SHP77 treated with DMSO at 0.1 percent for 48 hours (cell line): ENCODE results near the gene CACNA1B.
"Not testable (repeated sequence)": the region's sequence is repeated elsewhere in the genome, so short reads cannot be mapped to it uniquely, and the experiment has no call there.

Experiments
- DNase-seq: peaks from one replicate; lab custom pipeline; 2025; lab: John Stamatoyannopoulos, UW

CACNA1B gene

GRCh38 chr9:138143491-138143890, 265.9 kb downstream of the CACNA1B start:
- not testable (repeated sequence) for DNase-seq

DNA sequence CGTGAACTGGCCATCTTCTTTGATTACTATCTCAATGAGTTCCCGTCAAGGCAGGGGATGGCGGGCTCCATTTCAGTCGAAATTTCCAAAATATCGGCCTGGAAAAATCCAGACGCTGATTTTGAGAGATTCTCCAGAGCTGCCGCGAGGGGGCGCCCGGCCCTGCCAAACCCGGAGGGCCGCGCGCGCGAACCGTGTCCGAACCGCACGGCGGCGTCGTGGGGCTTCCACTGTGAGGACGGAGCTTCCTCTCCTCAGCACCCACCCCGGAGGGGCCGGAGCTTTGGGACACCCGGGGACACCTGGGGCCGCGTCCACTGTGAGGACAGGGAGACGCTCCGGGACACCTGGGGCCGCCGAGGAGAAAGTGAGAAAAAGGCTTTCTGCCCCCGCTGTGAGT, 270.0 kb downstream of the CACNA1B start:
- DNase-seq = not testable (repeated sequence)

- not testable (repeated sequence) for DNase-seq
These were observed 272.4 kb downstream of the CACNA1B start for GRCh38 chr9:138149672-138150656.

DNA sequence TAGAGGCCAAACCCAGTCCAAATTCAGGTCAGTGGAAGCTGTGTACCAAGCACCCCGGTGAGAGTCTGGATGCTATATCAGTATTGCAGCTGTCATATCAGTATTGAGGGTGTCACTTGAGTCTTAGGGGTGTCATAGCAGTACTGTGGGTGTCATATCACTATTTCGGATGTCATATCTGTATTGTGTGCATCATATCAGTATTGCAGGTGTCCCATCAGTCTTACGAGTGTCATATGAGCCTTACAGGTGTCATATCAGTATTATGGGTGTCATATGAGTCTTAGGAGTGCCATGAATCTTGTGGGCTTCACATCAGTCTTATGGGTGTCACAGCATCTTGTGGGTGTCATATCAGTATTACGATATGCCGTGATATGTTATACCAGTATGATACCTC, 278.2 kb downstream of the CACNA1B start:
- DNase-seq = not testable (repeated sequence)

GRCh38 chr9:138166793-138167192, 289.2 kb downstream of the CACNA1B start:
- not testable (repeated sequence) for DNase-seq
